A172 (cell line): ENCODE results near the gene ANO10. TPM values are rescaled to one million over a fixed set of nuclear protein-coding genes. Genes with fewer than 3 reads are reported as not detected.

ENCODE experiments used
- DNase-seq: peaks from one replicate; pipeline ENCODE4 v3.0.0-alpha.2; 2015; ENCODE audit warnings: low spot score
- total RNA-seq: library from RNA; depleted of rRNA; stranded (reverse); fragments of >200 nt; shearing (Covaris generic); gene quantifications from 2 replicates; pipeline ENCODE4 v1.2.3, GENCODE V29; 2014

Gene ANO10
- total RNA-seq, 1 experiment from 2014 or later: 31.1 TPM

DNA sequence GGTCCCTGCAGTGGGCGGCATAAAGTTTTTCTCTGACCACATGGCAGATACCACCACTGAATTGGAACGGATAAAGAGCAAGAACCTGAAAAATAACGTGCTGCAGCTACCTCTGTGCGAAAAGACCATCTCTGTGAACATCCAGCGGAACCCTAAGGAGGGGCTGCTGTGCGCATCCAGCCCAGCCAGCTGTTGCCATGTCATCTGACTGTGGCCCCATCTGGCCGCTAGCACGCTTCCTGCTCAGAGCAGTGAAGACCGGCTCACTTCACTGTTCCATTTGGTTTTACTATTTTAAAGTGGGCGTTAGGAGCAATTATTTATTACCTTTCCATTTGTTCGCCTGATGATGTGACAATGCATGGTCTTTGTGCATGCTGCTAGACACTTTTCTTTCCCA is 273.5 kb downstream of the ANO10 start:
- no peak for DNase-seq

DNA sequence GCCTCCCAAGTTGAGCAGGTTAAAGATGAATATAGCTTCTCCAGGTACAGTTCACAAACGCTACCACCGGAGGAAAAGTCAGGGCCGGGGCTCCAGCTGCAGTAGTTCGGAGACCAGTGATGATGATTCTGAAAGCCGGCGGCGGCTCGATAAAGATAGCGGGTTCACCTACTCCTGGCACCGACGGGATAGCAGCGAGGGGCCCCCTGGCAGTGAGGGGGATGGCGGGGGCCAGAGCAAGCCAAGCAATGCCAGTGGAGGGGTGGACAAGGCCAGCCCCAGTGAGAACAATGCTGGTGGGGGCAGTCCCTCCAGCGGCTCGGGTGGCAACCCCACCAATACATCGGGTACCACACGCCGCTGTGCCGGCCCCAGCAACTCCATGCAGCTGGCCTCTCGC is 274.0 kb downstream of the ANO10 start:
- no peak for DNase-seq

DNA sequence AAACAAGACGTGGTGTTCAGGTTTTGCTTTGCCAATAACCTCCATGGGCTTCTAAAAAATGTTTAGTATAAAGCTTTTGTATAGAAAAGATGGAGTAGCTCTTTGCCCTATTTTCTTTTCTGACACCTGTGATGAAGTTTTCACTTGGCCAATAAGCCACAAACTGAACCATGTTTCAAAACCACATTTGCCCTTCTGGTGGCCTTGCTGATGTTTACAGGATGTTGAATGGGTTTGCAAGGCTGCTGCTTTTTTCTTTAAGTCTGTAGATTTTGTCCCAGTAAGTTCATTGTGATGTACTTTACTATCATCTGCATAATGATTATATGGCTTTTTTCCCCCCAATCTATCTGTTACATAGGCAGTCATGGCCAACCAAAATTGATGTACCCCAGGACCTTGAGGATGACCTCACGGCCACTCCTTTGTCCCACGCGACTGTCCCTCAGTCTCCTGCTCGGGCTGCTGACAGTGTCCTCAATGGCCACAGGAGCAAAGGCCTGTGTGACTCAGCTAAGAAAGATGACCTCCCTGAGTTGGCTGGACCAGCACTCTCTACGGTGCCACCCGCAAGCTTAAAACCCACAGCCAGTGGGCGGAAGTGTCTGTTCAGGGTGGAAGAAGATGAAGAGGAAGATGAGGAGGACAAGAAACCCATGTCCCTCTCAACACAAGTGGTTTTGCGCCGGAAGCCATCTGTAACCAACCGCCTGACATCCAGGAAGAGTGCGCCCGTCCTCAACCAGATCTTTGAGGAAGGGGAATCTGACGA is 274.6 kb downstream of the ANO10 start:
- DNase-seq: no peak

DNA sequence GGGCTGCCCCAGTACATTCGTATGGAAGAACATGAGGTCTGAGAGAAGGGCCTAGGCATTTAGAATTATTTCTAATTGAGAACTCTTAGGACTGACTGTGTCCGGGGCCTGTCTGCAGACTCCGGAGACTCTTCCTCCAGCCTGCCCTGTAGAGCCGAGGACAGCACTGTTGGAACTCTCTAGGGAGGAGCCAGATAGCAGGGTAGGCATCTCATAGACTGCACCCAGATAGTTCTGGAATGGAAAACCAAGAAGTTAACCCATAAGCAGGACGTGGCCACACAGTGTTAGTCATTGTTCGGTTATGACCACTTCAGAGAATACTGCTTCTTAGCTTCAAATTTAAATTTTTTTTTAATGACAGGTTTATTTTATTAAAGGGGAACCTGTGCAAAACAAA is 275.9 kb downstream of the ANO10 start:
- peak; percentile 13 for DNase-seq

- DNase-seq: no peak
Measured at GRCh38 chr3:43345246-43345645, 276.6 kb downstream of the ANO10 start.

DNA sequence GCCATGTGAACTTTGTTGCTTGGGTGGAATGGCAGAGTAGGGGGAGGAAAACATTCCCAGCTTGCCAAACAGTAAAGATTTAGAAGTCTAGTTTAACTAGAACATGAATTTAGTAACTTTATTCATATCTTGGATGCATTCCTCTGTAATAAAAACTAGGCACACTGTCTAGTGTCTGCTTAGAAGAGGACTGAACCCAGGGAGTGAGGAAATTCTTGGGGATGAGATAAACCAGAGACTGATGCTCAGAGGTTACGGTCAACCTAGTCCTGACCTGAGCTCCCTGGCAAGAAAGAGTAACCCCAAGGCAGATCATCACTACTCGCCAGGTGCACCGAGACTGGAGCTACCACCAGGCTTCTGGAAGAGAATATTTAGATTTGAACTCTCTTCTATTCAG is 277.3 kb downstream of the ANO10 start:
- DNase-seq: no peak

GRCh38 chr3:43343815-43344214 is 278.0 kb downstream of the ANO10 start:
- no peak for DNase-seq

DNA sequence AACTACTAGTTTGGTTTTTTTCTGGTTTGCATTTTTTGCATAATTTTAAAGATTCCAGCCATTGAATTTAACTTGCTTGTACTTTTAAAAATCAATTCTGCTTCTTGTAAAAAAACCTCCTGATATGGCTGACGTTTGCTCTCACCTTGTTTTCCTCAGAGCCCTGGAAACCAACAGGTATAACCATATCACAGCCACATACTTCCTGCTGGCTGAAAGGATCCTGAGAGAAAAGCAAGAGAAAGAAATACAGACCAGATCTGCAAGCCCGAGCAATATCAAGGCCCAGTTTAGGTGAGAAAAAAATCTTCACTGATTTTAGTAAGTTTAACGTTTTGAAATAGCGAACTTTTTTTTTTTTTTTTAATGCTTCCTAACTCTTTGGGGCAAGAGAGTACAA is 278.6 kb downstream of the ANO10 start:
- no peak for DNase-seq

GRCh38 chr3:43341788-43342187 is 280.0 kb downstream of the ANO10 start:
- DNase-seq: no peak

DNA sequence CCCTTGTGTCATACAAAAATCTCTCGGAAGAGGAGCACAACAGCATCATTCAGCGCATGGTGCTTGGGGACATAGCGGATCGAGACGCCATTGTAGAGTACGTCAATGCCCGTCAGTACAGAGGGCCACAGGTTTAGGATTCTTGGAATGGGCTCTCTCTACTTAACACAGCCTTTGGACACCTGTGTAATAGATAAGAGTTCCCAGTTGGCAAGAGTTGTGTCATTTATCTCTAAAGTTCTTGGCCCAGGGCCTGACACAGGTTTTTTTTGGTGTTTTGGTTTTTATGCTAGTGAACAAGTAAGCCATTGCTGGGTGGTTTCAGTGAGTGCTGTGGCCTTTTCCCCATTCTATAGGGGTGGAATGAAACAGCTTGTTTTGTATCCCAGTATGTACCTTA is 281.4 kb downstream of the ANO10 start:
- DNase-seq: no peak

GRCh38 chr3:43338295-43338694 is 283.5 kb downstream of the ANO10 start:
- DNase-seq: peak; percentile 8

DNA sequence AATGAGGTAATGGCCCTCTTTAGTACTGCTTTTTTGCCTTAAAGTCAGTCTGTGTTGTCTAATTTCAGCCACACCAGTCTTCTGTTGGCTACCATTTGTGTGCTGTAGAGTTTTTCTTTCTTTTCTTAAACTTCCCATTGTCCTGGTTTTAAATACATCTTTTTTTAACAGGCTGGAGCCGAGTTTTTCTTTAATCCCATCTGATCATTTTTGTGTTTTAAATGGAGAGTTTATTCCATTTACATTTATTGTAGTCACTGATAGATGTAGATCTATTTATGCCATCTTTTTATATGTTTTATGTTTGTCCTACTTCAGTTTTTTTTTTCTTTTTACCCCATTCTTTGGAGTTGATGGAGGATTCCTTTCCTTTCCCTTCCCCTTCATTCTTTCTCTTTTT is 286.0 kb downstream of the ANO10 start:
- no peak for DNase-seq

DNA sequence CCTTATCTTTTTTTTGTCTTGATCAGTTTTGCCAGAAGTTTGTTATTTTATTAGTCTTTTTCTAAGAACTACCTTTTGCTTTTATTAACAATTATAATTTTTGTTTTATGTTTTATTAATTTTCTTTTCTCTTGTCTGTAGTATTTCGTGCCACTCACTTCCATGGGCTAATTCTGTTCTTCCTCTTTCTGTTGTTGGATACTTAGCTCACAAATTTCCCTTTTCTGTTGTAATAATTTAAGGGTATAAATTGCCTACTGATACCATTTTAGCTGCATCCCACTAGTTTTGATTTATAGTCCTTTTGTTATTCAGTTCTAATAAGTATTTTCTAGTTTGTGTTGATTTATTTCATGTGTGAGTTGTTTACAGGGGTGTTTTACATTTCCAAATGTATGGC is 286.8 kb downstream of the ANO10 start:
- DNase-seq: no peak

DNA sequence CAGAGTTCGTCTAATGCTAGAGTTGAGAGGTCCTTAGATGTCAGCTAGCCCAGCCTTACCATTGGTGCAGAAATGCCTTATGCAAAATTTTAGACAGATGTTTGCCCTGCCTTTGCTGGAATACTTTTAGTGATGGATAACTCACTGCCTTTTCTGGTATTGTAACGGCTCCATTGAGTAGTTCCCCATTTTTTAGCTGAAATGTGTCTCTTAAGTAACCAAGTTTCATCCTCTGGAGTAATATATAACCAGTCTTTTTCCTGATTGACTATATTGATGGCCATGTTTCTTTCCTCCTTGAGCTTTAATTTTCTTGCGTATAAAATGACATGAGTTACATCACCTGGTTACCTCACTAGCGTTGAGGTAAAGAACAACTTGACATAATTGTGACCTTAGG is 290.4 kb downstream of the ANO10 start:
- no peak for DNase-seq

- no peak for DNase-seq
Measured at GRCh38 chr3:43330981-43331380, 290.8 kb downstream of the ANO10 start.

- no peak for DNase-seq
Measured at GRCh38 chr3:43328653-43329052, 293.2 kb downstream of the ANO10 start.

DNA sequence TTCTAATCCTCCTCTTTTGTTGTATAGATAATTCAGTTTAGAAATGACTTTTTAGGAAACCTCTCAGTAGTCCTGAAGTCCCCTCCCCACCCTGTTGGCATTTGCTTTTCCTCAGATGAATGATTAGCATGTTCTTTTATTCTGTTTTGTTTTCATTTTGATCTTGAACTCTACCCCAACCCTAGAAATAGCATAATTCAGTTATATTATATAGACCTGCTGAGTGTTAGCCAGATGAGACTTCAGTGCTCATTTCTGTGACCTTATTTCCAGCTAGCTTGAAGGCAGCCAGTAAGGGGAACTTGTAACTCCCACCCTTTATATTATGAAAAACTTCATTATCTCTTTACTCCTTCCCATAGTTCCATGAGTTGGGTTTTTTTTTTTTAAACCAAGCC is 294.2 kb downstream of the ANO10 start:
- DNase-seq: no peak

DNA sequence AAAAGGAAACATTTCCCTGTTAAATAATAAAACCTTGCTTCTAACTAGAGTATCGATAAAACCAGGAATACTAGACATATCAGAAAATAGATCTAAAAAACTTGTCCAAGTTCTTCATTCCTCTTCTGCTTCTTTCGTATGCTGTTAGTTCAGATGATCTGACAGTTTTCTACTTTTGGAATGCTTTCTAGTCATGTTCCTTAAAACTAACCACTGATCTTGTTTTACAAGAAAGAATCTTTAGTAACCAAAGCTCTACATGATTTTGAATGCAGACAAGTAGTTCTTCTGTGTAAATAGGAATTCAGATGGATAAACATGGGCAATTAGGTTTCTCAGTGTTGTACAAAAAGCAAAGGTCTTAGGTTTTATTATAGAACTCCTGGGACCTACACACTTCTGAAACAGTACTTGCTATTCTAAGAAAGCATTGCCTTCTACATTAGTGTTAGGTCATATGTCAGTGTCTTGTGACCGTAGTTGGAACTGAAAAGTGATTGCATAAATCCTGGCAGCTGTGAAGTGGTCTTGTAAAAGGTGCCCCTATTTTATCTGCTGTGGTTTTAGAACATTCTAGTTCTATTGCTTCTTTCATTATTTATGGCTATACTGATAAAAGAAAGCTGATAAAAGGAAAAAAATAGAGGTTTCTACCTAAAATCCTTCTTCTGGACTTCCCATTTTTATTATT is 294.8 kb downstream of the ANO10 start:
- peak; percentile 2 for DNase-seq

GRCh38 chr3:43323541-43323940 is 298.3 kb downstream of the ANO10 start:
- no peak for DNase-seq

GRCh38 chr3:43320288-43320687 is 301.5 kb downstream of the ANO10 start:
- DNase-seq: no peak

DNA sequence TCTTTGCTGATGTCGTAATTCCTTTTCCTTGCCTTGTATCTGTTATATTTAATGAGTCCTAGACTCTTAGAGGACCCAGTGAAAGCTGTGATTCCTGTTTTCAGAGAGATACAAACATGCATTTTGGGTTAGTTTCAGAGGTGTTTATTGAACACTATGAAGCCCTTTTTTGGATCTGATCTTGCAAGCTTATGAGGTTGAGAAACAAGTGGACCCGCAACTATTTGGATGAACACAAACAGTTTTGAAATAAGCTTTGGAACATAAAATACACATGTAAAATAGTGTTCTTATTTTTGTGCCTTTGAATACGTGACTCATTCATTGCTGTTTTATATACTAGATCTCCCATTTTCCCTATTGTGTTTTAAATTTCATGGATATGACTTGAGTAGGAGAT is 302.0 kb downstream of the ANO10 start:
- no peak for DNase-seq

DNA sequence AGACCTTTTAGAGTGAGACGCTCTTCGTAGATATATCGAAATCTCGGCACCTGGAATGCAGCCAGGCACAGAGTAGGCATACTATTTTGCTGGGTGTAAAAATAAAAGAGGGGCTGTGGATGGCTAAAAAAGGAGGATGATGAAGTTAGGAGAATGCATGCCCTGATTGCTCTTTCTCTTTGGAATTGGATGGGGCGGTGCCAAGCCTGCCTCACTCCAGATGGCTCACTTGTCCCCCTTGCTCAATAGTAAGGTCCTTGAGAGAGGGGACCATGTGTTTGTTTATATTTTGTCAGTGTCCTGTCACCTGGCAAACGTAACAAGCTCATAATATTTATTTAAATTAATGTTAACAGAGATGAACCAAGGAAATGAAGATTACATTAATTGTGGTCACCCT is 302.4 kb downstream of the ANO10 start:
- DNase-seq: no peak

- no peak for DNase-seq
Measured at GRCh38 chr3:43317461-43318316, 304.1 kb downstream of the ANO10 start.
